Measurements from ENCODE around the gene BACE2. TPM values are rescaled to one million over a fixed set of nuclear protein-coding genes. Genes with fewer than 3 reads are reported as not detected.

The BACE2 gene
- total RNA-seq, 1 experiment from 2014 or later = not detected

GRCh38 chr21:41133874-41134522 lies 34.0 kb upstream of the BACE2 start:
- no peak overlapping the region for H2AFZ ChIP-seq (ENCODE audit: low read length)
- no peak overlapping the region for H3K4me2 ChIP-seq (ENCODE audit: low read depth, low read length, poor library complexity, severe bottlenecking)
- no peaks in the 10 kb centered on the region for H3K9me2 ChIP-seq (replicated peaks; ENCODE audit: insufficient read depth, low read length)
- H3K9ac ChIP-seq (ENCODE audit: low read length) = no peak overlapping the region
- H4K20me1 ChIP-seq (ENCODE audit: insufficient read depth, low read depth, low read length) = no peaks in the 10 kb centered on the region
- no peaks in the 10 kb centered on the region for H3K36me3 ChIP-seq (ENCODE audit: insufficient read depth, low read length)
- H3K9me3 ChIP-seq (ENCODE audit: low read length) = no peaks in the 10 kb centered on the region
- no peaks in the 10 kb centered on the region for H3K79me2 ChIP-seq (ENCODE audit: low read length)
- no peak overlapping the region for H3K27ac ChIP-seq (ENCODE audit: low read length)
- H3K27me3 ChIP-seq (ENCODE audit: low read length) = no peaks in the 10 kb centered on the region
- H3K4me1 ChIP-seq (ENCODE audit: low read length) = no peaks in the 10 kb centered on the region
- no peak overlapping the region for H3K4me3 ChIP-seq (ENCODE audit: low read length)
- peak; percentile 68 for DNase-seq

GRCh38 chr21:41135746-41136145 lies 32.2 kb upstream of the BACE2 start:
- H3K4me3 ChIP-seq (ENCODE audit: low read length) = no peak overlapping the region
- H3K9me2 ChIP-seq (replicated peaks; ENCODE audit: insufficient read depth, low read length) = no peaks in the 10 kb centered on the region
- no peak overlapping the region for H3K9ac ChIP-seq (ENCODE audit: low read length)
- no peak overlapping the region for H3K27ac ChIP-seq (ENCODE audit: low read length)
- H3K4me1 ChIP-seq (ENCODE audit: low read length) = no peaks in the 10 kb centered on the region
- H3K4me2 ChIP-seq (ENCODE audit: low read depth, low read length, poor library complexity, severe bottlenecking) = no peak overlapping the region
- H3K27me3 ChIP-seq (ENCODE audit: low read length) = no peaks in the 10 kb centered on the region
- DNase-seq = no peak
- no peaks in the 10 kb centered on the region for H3K36me3 ChIP-seq (ENCODE audit: insufficient read depth, low read length)
- no peaks in the 10 kb centered on the region for H3K79me2 ChIP-seq (ENCODE audit: low read length)
- H2AFZ ChIP-seq (ENCODE audit: low read length) = no peak overlapping the region
- no peaks in the 10 kb centered on the region for H3K9me3 ChIP-seq (ENCODE audit: low read length)
- H4K20me1 ChIP-seq (ENCODE audit: insufficient read depth, low read depth, low read length) = no peaks in the 10 kb centered on the region

GRCh38 chr21:41136286-41136685 lies 31.7 kb upstream of the BACE2 start:
- H3K4me2 ChIP-seq (ENCODE audit: low read depth, low read length, poor library complexity, severe bottlenecking) = no peak overlapping the region
- no peaks in the 10 kb centered on the region for H3K79me2 ChIP-seq (ENCODE audit: low read length)
- no peaks in the 10 kb centered on the region for H3K4me1 ChIP-seq (ENCODE audit: low read length)
- DNase-seq = no peak
- no peaks in the 10 kb centered on the region for H4K20me1 ChIP-seq (ENCODE audit: insufficient read depth, low read depth, low read length)
- H3K36me3 ChIP-seq (ENCODE audit: insufficient read depth, low read length) = no peaks in the 10 kb centered on the region
- H3K9ac ChIP-seq (ENCODE audit: low read length) = no peak overlapping the region
- H3K9me2 ChIP-seq (replicated peaks; ENCODE audit: insufficient read depth, low read length) = no peaks in the 10 kb centered on the region
- H2AFZ ChIP-seq (ENCODE audit: low read length) = no peak overlapping the region
- no peaks in the 10 kb centered on the region for H3K27me3 ChIP-seq (ENCODE audit: low read length)
- no peak overlapping the region for H3K27ac ChIP-seq (ENCODE audit: low read length)
- H3K4me3 ChIP-seq (ENCODE audit: low read length) = no peak overlapping the region
- H3K9me3 ChIP-seq (ENCODE audit: low read length) = no peaks in the 10 kb centered on the region

DNA sequence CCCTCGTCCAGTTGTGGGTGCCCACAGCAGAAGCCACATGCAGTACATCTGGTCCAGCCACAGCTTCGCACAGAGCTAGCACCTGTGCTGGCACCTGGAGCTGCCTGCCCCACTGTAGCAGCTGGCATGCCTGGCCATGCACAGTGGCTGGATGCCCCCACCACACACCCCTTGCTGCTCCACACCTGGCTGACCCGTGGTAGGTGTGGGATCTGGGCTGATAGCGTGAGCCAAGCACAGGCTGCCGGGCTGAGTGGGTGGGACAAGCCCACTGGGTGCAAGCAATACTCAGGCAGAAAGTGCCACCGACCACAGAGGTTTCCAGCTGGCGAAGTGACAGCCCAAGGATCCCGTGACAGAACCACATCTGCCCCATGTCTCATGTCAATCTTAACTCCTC lies 30.6 kb upstream of the BACE2 start:
- no peaks in the 10 kb centered on the region for H3K9me2 ChIP-seq (replicated peaks; ENCODE audit: insufficient read depth, low read length)
- H3K36me3 ChIP-seq (ENCODE audit: insufficient read depth, low read length) = no peaks in the 10 kb centered on the region
- no peaks in the 10 kb centered on the region for H4K20me1 ChIP-seq (ENCODE audit: insufficient read depth, low read depth, low read length)
- H3K79me2 ChIP-seq (ENCODE audit: low read length) = no peaks in the 10 kb centered on the region
- no peaks in the 10 kb centered on the region for H3K27me3 ChIP-seq (ENCODE audit: low read length)
- no peaks in the 10 kb centered on the region for H3K4me1 ChIP-seq (ENCODE audit: low read length)
- H3K4me3 ChIP-seq (ENCODE audit: low read length) = no peak overlapping the region
- no peak overlapping the region for H3K27ac ChIP-seq (ENCODE audit: low read length)
- no peak overlapping the region for H3K4me2 ChIP-seq (ENCODE audit: low read depth, low read length, poor library complexity, severe bottlenecking)
- no peak for DNase-seq
- no peak overlapping the region for H2AFZ ChIP-seq (ENCODE audit: low read length)
- no peak overlapping the region for H3K9ac ChIP-seq (ENCODE audit: low read length)
- no peaks in the 10 kb centered on the region for H3K9me3 ChIP-seq (ENCODE audit: low read length)

GRCh38 chr21:41137889-41138288 lies 30.1 kb upstream of the BACE2 start:
- no peak overlapping the region for H3K4me3 ChIP-seq (ENCODE audit: low read length)
- H3K27me3 ChIP-seq (ENCODE audit: low read length) = no peaks in the 10 kb centered on the region
- no peaks in the 10 kb centered on the region for H3K9me2 ChIP-seq (replicated peaks; ENCODE audit: insufficient read depth, low read length)
- no peaks in the 10 kb centered on the region for H3K4me1 ChIP-seq (ENCODE audit: low read length)
- no peak overlapping the region for H3K4me2 ChIP-seq (ENCODE audit: low read depth, low read length, poor library complexity, severe bottlenecking)
- DNase-seq = no peak
- no peaks in the 10 kb centered on the region for H3K79me2 ChIP-seq (ENCODE audit: low read length)
- no peaks in the 10 kb centered on the region for H3K36me3 ChIP-seq (ENCODE audit: insufficient read depth, low read length)
- H3K27ac ChIP-seq (ENCODE audit: low read length) = no peak overlapping the region
- H2AFZ ChIP-seq (ENCODE audit: low read length) = no peak overlapping the region
- H3K9me3 ChIP-seq (ENCODE audit: low read length) = no peaks in the 10 kb centered on the region
- no peaks in the 10 kb centered on the region for H4K20me1 ChIP-seq (ENCODE audit: insufficient read depth, low read depth, low read length)
- H3K9ac ChIP-seq (ENCODE audit: low read length) = no peak overlapping the region

GRCh38 chr21:41138711-41139110 lies 29.2 kb upstream of the BACE2 start:
- DNase-seq = no peak
- H3K4me2 ChIP-seq (ENCODE audit: low read depth, low read length, poor library complexity, severe bottlenecking) = no peak overlapping the region

GRCh38 chr21:41139275-41139674 lies 28.7 kb upstream of the BACE2 start:
- H3K9me3 ChIP-seq (ENCODE audit: low read length) = no peaks in the 10 kb centered on the region
- H3K27ac ChIP-seq (ENCODE audit: low read length) = no peak overlapping the region
- H3K27me3 ChIP-seq (ENCODE audit: low read length) = no peaks in the 10 kb centered on the region
- H3K4me2 ChIP-seq (ENCODE audit: low read depth, low read length, poor library complexity, severe bottlenecking) = no peak overlapping the region
- H3K4me3 ChIP-seq (ENCODE audit: low read length) = no peak overlapping the region
- H3K4me1 ChIP-seq (ENCODE audit: low read length) = no peaks in the 10 kb centered on the region
- H3K9ac ChIP-seq (ENCODE audit: low read length) = no peak overlapping the region
- no peaks in the 10 kb centered on the region for H3K36me3 ChIP-seq (ENCODE audit: insufficient read depth, low read length)
- no peaks in the 10 kb centered on the region for H3K9me2 ChIP-seq (replicated peaks; ENCODE audit: insufficient read depth, low read length)
- no peaks in the 10 kb centered on the region for H3K79me2 ChIP-seq (ENCODE audit: low read length)
- H4K20me1 ChIP-seq (ENCODE audit: insufficient read depth, low read depth, low read length) = no peaks in the 10 kb centered on the region
- no peak overlapping the region for H2AFZ ChIP-seq (ENCODE audit: low read length)
- DNase-seq = no peak

More at GRCh38 chr21:41138711-41139110, 29.2 kb upstream of the BACE2 start:
- H3K9ac ChIP-seq (ENCODE audit: low read length) = no peak overlapping the region
- no peaks in the 10 kb centered on the region for H3K9me3 ChIP-seq (ENCODE audit: low read length)
- no peaks in the 10 kb centered on the region for H3K27me3 ChIP-seq (ENCODE audit: low read length)
- H3K79me2 ChIP-seq (ENCODE audit: low read length) = no peaks in the 10 kb centered on the region
- no peaks in the 10 kb centered on the region for H3K9me2 ChIP-seq (replicated peaks; ENCODE audit: insufficient read depth, low read length)
- no peaks in the 10 kb centered on the region for H4K20me1 ChIP-seq (ENCODE audit: insufficient read depth, low read depth, low read length)
- H2AFZ ChIP-seq (ENCODE audit: low read length) = no peak overlapping the region
- H3K27ac ChIP-seq (ENCODE audit: low read length) = no peak overlapping the region
- no peak overlapping the region for H3K4me3 ChIP-seq (ENCODE audit: low read length)
- H3K4me1 ChIP-seq (ENCODE audit: low read length) = no peaks in the 10 kb centered on the region
- no peaks in the 10 kb centered on the region for H3K36me3 ChIP-seq (ENCODE audit: insufficient read depth, low read length)

- no peak overlapping the region for H3K9ac ChIP-seq (ENCODE audit: low read length)
- no peak overlapping the region for H3K27ac ChIP-seq (ENCODE audit: low read length)
- H3K27me3 ChIP-seq (ENCODE audit: low read length) = no peaks in the 10 kb centered on the region
- no peaks in the 10 kb centered on the region for H3K79me2 ChIP-seq (ENCODE audit: low read length)
- no peak for DNase-seq
- no peaks in the 10 kb centered on the region for H3K9me2 ChIP-seq (replicated peaks; ENCODE audit: insufficient read depth, low read length)
- no peak overlapping the region for H3K4me3 ChIP-seq (ENCODE audit: low read length)
- H3K4me2 ChIP-seq (ENCODE audit: low read depth, low read length, poor library complexity, severe bottlenecking) = no peak overlapping the region
- no peak overlapping the region for H2AFZ ChIP-seq (ENCODE audit: low read length)
- no peaks in the 10 kb centered on the region for H3K36me3 ChIP-seq (ENCODE audit: insufficient read depth, low read length)
- no peaks in the 10 kb centered on the region for H3K4me1 ChIP-seq (ENCODE audit: low read length)
- no peaks in the 10 kb centered on the region for H4K20me1 ChIP-seq (ENCODE audit: insufficient read depth, low read depth, low read length)
- no peaks in the 10 kb centered on the region for H3K9me3 ChIP-seq (ENCODE audit: low read length)
These were observed 28.0 kb upstream of the BACE2 start for GRCh38 chr21:41139951-41140350.

Data from Karpas-422 (cell line).